Omental fat pad (tissue), 4 donors: ENCODE data around the gene EFS. TPM values are rescaled to one million over a fixed set of nuclear protein-coding genes. Genes with fewer than 3 reads are reported as not detected.

Experiments used
- ATAC-seq: fragments of 150-250 bp; one replicate; pipeline ENCODE4 v1.9.1; 2016; ENCODE audit warnings: mild to moderate bottlenecking, moderate library complexity; ENCODE audit not compliant: low FRiP score
- DNase-seq: peaks from one replicate; pipeline ENCODE4 v3.0.0-alpha.2; 2019; ENCODE audit warnings: low spot score
- CTCF ChIP-seq, 3 donors: fragments of 450-650 bp; IDR thresholded peaks; one replicate each; pipeline ENCODE4 v1.5.1; 2016 to 2017; ENCODE audit warnings: antibody characterized with exemption in 3 of 3, mild to moderate bottlenecking in 3 of 3, moderate library complexity in 2 of 3
- total RNA-seq, 4 donors: library from RNA; depleted of rRNA; stranded (reverse); fragments of >200 nt; gene quantifications; one replicate each; pipeline ENCODE4 v1.1.0, GENCODE V29; 2016

EFS gene, protein sequence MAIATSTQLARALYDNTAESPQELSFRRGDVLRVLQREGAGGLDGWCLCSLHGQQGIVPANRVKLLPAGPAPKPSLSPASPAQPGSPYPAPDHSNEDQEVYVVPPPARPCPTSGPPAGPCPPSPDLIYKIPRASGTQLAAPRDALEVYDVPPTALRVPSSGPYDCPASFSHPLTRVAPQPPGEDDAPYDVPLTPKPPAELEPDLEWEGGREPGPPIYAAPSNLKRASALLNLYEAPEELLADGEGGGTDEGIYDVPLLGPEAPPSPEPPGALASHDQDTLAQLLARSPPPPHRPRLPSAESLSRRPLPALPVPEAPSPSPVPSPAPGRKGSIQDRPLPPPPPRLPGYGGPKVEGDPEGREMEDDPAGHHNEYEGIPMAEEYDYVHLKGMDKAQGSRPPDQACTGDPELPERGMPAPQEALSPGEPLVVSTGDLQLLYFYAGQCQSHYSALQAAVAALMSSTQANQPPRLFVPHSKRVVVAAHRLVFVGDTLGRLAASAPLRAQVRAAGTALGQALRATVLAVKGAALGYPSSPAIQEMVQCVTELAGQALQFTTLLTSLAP
- 10 to 100 TPM in 1 of 4 donors, 1 to 10 TPM in 3; 3.0 to 15.8 (median 7.1) TPM for total RNA-seq

DNA sequence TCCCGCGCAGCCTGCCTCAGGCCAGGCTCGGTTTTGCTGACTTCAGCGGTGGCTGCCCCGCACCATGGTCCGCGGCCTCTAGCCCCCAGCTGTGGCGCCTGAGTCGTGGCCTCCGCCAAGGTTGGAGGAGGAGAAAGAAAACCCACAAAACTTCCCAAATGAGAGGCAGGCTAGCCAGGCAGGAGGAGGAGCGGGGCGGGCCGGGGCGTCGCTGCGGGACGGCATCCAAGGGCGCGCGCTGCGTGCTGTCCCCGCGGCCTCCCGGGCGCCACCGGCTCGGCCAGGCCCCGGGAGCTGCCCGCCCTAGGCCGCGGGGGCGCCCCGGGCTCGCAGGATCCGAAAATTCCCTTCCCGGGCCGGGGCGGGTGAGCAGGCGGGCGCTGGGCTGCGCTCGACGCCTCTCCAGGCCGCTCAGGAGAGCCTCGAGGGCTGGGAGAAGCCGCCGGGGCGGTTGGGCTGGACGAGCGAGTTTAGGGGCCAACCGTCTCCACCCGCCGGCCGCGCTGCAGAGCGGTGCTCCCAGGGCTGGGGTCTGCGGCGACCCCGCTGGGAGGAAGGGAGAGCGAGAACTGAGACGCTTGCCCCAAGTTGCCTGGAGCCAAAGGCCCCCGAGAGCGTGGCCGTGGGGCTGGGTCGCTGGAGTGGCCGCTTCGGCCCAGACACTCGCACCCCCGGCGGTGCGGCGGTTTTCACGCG lies at the start of gene EFS:
EFS (minus strand) TSS at position 137 of the 696 bp plus-strand sequence. CDS start 147 bp downstream, outside the sequence.
- ATAC-seq, result peak; percentile 28
- no peak for TF ChIP-seq CTCF (IDR thresholded peaks at IDR 0.05)
- no peak for DNase-seq

DNA sequence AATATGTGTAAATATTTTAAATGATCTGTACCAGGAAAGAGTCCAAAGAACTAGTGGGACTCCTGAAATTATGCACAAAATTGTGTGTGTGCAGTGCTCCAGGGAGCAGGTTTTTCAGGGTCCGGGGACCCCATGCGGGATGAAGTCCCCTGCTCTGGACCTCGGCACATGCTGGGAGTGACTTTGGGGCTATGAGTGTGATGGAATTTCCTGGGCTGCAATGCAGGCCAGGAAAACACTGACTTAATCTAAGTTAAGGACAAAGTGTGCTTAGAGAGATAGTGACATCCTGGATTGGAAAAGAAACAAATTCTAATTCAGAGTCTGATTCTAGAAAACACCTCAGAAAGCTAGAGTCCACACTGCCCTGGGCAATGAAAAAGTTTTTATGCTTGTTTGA lies 49.3 kb upstream of the EFS start:
- no peak for TF ChIP-seq CTCF (IDR thresholded peaks at IDR 0.05)
- ATAC-seq (no peak), DNase-seq (no peak)

DNA sequence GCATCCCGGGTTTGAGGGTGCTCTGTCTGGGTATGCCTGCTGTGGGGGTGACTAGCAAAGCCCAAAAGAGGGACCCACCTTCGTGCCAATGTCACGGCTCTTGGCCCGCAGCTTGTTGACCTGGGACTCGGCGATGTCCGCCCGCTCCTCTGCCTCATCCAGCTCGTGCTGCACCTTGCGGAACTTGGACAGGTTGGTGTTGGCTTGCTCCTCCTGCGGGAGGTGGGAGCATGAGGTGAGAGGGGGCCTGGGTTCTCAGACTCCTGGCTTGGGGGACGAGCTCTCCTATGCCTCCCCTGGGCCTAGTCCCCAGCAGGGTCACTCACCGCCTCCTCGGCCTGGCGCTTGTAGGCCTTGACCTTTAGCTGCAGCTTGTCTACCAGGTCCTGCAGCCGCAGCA lies 48.7 kb upstream of the EFS start:
- no peak for ATAC-seq
- DNase-seq, result no peak
- TF ChIP-seq CTCF (IDR thresholded peaks at IDR 0.05), result no peak

DNA sequence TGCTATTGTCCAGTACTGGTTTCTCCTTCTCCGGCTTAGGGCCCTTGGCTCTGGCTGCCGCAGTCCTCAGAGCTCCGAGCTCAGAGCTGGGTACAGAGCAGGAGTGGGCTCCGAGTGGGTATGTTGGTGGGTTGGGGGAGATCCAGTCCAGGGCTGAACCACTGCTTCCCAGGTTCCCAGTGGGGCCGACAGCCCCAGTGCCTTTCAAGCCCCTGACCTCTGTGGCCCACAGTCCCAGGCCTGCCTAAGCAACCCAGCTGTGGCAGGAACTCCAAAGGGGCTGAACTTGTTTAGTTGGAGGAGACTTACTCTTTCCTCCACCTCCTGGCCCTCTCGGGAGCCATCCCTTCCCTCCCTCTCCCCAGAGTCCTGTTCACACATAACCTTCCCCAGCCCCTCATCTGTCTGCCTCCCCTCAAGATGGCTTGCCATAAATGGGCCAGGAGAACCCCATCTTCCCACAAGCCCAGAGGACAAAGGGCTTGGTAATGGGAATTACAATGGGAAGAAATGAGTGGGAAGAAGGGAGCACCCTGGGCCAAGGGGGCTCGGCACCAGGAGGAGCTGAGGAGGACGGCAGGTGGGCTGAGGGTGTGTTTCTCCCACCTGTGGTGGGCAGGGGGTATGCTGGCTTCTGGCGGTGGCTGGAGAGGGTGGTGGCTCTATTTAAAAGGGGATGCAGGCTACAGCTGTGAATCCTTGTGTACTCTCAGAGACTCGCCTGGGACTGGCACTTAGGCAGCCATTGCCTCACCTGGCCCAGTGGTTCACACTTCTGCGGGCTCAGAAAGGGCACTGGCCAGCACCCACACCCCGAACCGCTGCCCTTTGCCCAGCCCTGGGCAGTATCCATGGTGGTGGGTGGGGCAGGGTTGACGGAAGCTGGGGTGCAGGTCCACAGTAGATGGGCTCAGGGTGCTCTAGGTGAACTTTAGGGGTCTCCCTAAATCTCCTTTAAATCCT lies 46.9 kb upstream of the EFS start:
- ATAC-seq, result no peak
- TF ChIP-seq CTCF (IDR thresholded peaks at IDR 0.05), result no peak

GRCh38 chr14:23409966-23410635 lies 45.1 kb upstream of the EFS start:
- ATAC-seq (no peak), DNase-seq (no peak)
- TF ChIP-seq CTCF (IDR thresholded peaks at IDR 0.05), result no peak

More for the DNA sequence above, 46.9 kb upstream of the EFS start:
- no peak for DNase-seq

DNA sequence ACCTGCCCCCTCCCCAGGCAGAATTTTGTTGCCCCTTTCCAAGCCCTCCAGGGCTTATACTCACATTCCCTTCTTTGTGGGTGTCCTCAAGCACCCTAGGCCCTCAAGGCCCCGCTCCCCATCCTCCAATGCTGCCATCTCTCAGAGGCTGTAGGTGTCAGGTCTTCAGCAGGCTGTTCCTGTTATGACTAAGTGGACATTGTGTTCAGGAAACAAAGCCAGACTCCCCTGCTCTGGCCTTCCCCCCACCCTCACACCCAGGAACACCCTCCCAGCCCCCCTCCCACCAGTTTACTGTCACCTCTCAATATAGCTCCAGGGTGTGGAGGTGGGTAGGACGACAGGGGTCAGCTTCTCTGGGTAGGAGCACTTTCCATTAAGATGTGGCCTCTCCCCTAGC lies 44.5 kb upstream of the EFS start:
- no peak for TF ChIP-seq CTCF (IDR thresholded peaks at IDR 0.05)
- no peak for DNase-seq
- ATAC-seq, result no peak
